ENCODE data around the gene CPED1.
"Not testable (repeated sequence)": the region's sequence is repeated elsewhere in the genome, so short reads cannot be mapped to it uniquely, and the experiment has no call there.

The CPED1 gene

DNA sequence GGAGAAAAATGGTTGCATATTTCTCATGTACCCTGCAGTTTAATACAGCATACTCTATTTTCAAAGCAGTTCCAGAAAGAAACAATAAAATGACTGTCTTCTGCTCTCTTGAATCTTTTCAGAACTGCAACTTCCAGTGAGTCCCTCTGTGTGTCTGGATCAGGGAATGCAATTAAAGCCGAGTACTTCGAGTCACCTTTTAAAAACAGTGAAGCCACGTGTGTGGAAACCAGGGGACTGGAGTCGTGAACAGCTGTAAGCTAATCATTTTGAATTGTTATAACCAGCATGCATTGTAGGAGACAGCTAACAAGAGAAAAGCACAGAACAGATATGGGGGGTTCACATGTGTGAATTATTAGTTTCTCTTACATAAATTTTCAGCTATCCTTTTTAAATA, 109.1 kb downstream of the CPED1 start:
- DNase-seq (ENCODE audit: low spot score): no peak

DNA sequence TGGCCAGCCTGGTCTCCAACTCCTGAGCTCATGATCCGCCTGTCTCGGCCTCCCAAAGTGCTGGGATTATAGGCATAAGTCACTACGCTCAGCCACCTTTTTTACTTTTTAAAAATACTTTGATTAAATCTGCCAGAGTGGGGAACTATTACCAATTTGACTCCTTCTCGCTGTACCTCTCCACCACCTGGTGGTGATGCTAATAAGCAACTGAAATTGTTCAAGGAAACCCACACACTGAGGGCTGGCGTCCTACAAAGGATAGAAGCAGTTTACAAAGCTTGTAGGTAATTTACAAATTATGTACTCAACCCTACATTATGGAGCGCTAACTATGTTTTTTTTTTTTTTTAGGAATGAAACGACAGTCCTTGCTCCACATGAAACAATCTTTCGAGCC, 111.1 kb downstream of the CPED1 start:
- no peak for DNase-seq (ENCODE audit: low spot score)

GRCh38 chr7:121101083-121101482, 112.6 kb downstream of the CPED1 start:
- no peak for DNase-seq (ENCODE audit: low spot score)

DNA sequence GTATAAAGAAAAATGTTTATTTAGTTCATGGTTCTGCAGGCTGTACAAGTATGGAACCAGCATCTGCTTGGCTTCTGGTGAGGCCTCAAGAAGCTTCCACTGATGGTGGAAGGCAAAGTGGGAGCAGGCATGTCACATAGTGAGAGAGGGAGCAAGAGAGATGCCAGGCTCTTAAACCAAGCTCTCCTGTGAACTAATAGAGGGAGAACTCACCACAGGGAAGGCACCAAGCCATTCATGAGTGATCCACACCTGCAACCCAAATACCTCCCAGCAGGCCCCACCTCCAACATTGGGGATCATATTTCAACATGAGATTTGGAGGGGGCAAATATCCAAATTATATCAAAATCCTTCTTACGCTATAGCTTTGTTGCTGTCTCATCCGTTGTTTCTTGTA, 113.1 kb downstream of the CPED1 start:
- no peak for DNase-seq (ENCODE audit: low spot score)

- no peak for DNase-seq (ENCODE audit: low spot score)
Observed at GRCh38 chr7:121102619-121103018, 114.1 kb downstream of the CPED1 start.

DNA sequence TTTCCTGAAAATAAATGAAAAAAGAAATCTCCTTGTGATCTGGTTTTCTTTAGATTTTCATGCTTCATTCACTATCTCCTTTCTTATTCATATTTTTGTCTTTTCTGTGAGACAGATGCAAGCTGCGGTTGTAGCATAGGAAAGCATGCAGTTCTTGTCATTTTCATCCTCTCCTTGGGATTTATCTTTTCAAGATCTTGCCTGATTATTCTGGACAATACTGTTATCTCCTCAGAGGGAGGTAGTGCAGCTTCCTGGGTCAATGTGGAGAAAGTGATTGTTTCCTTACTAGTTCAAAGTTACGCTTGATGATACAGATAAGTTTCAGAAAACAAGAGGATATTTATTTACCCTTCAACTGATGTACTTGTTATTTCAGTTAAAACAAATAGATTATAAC, 114.6 kb downstream of the CPED1 start:
- no peak for DNase-seq (ENCODE audit: low spot score)

DNA sequence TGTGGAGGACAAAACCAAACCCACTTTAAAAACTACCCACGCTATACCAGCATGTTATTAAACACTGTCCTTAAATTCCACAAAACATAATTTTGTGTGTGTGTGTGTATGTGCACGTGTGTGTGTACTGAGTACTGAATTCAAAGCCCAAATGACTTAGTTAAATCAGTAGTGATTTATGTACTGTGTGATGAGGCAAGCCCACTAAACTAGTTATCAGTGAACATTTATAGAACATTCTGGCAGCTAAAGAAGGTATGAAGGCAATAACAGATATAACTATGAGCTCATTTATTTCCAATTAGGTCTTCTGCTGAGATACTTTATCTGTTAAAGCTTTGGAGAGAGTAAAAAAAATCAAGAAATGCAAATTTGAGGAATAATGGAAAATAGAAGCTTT, 115.1 kb downstream of the CPED1 start:
- DNase-seq (ENCODE audit: low spot score): no peak

GRCh38 chr7:121105262-121105661, 116.8 kb downstream of the CPED1 start:
- no peak for DNase-seq (ENCODE audit: low spot score)

DNA sequence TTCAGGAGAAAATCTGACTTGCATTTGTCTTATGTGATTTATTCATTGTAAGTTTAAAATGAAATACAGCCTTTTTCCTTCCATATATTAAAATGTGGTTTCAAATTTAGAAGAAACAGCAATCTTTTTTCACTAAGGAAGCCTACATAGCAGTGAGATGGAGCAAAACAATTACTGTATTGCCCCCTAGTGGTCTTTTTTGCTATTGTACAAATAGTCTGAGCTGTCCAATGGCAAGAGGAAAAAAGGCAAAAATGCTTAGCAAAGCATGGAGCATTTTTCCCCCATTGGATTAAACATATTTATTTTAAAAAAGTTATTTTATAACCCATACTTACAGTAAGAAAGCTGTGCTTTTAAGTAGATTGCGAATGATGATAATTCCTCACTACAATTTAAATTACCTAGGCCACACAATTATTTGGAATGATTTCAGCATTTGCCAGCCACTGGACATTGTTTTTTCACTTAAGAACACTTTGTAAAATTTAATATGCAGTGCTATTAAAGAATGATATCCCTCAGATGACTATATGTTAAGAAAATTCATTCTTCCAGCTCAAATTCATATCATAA, 119.5 kb downstream of the CPED1 start:
- DNase-seq (ENCODE audit: low spot score): peak; percentile 55

GRCh38 chr7:121109145-121109544, 120.6 kb downstream of the CPED1 start:
- peak; percentile 82 for DNase-seq (ENCODE audit: low spot score)

GRCh38 chr7:121113288-121113687, 124.8 kb downstream of the CPED1 start:
- DNase-seq (ENCODE audit: low spot score): no peak

DNA sequence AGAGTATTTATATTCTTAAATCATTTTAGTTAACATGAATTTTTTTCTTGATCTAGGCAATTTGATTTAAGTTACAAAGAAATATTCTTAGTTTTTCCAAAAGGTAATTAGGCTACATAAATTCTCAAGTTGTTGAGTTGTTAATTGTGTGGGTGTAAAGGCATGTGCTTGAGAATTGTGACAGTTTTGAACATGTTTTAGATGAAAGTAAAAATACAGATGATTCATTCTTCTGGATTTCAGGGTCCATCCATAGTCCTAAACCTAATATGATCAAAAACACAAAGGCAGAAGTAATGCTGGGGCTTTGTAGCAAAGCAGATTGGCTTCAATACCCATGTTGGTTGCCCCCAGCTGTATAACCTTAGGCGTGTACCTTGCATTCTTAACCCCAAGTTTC, 127.9 kb downstream of the CPED1 start:
- DNase-seq (ENCODE audit: low spot score): no peak

GRCh38 chr7:121119047-121119446, 130.5 kb downstream of the CPED1 start:
- DNase-seq (ENCODE audit: low spot score): no peak

DNA sequence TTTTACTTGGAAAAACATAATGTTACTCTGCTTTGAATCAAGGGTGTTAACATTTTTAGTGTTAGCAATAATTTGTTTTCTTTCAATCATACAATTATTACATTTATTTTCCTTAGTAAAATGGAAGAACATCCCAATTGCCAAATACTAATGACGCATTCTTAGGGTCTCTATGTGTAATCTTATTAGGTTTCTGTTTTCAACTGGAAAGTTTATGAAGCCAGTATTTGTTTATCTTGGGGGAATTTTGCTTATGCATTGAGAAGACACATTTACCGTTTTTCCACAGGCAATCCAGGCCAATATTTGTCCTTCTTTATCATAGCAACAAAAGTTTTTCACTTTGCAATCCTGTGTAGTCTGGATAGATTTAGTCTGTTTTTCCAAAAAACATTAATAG, 134.5 kb downstream of the CPED1 start:
- no peak for DNase-seq (ENCODE audit: low spot score)

GRCh38 chr7:121125454-121125853, 136.9 kb downstream of the CPED1 start:
- DNase-seq (ENCODE audit: low spot score): not testable (repeated sequence)

DNA sequence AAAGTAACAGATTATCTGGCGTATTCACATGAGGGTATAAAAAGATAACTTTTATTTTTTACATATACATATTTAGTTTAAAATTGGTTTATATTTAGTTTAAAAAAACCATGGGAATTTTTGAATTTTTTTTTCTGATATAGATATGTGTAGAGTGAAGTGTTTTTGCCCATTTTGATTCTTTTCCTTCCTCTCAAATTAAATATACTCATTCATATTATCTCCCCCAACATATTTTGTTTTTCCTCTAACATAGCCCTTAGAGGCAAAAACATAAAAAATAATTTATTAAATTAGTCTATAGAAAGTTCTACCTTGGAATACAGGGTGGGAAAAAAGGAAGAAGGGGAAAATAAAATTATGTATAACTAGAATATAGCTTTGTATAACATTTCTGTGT, 137.7 kb downstream of the CPED1 start:
- no peak for DNase-seq (ENCODE audit: low spot score)

GRCh38 chr7:121126801-121127534, 138.5 kb downstream of the CPED1 start:
- DNase-seq (ENCODE audit: low spot score): peak; percentile 54

DNA sequence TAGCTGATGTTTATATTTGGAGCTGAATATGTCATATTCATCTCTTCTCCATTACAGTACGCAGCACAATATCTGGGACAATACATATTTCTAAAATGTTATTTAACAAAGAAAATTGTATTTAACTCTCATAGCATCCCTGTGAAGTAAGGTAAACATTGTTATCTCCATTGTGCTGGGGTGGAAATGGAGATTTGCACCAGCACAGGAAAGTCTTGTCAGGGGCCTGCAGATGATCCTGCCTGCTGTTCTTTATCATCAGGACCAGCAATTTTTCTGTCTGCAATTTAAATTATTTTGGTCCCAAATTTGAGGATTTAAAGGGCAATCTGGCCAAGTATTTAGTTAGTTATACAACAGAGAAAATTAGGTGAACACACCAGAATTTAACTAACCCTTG, 144.4 kb downstream of the CPED1 start:
- no peak for DNase-seq (ENCODE audit: low spot score)

DNA sequence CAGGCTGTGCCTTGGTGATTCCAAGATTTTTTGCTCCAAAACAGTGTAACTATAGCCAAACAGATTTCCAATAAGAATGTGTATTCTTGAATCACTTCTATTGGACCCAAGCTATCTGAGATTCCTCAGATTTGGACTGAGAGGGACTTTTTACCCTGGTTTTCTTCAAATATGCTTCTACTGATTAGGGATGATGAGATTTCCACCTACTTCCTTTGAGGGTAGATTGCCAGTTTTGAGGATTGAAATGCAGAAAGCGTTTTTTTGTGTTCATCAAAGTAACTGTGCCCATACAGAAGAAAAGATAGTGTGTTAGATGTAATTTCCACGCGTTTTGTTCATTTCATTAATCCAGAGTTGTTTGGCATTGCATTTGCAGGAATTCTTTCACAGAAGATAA, 144.9 kb downstream of the CPED1 start:
- no peak for DNase-seq (ENCODE audit: low spot score)

GRCh38 chr7:121137580-121137979, 149.1 kb downstream of the CPED1 start:
- DNase-seq (ENCODE audit: low spot score): no peak

GRCh38 chr7:121138262-121138933, 149.9 kb downstream of the CPED1 start:
- DNase-seq (ENCODE audit: low spot score): no peak

GRCh38 chr7:121139427-121139826, 150.9 kb downstream of the CPED1 start:
- no peak for DNase-seq (ENCODE audit: low spot score)

- no peak for DNase-seq (ENCODE audit: low spot score)
Observed at GRCh38 chr7:121140790-121141189, 152.3 kb downstream of the CPED1 start.
